HG02623 (cell line): ENCODE measurements around the gene MAT2B.

Experiments used
- ATAC-seq: cut with Tn5 transposase; IDR thresholded peaks from one replicate; pipeline ENCODE4 v1.9.1; 2021; ENCODE audit warnings: moderate library complexity; ENCODE audit not compliant: unreplicated experiment

The MAT2B gene

GRCh38 chr5:163548649-163549048, 43.2 kb downstream of the MAT2B start:
- ATAC-seq, result no peak

- no peak for ATAC-seq
Measured at GRCh38 chr5:163551156-163551555, 45.7 kb downstream of the MAT2B start.

GRCh38 chr5:163552536-163552935, 47.1 kb downstream of the MAT2B start:
- ATAC-seq, result no peak

DNA sequence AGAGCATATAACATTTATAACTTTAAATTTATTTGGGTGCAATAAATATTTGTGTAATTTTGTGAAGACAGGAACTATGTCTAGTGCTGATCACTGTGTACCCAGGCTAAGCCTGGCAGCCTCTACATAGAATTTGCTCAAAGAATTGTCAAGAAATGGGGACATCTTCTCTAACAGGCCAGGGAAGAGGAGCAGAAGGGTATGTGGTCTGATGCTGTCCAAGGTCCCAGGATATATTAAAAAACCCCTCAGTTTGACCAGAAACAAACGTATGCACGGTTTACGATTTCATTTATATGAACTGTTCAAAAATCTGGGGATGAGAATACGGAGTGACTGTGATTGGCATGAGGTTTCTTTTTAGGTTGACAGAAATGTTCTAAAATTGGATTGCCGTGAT, 55.9 kb downstream of the MAT2B start:
- ATAC-seq, result no peak

DNA sequence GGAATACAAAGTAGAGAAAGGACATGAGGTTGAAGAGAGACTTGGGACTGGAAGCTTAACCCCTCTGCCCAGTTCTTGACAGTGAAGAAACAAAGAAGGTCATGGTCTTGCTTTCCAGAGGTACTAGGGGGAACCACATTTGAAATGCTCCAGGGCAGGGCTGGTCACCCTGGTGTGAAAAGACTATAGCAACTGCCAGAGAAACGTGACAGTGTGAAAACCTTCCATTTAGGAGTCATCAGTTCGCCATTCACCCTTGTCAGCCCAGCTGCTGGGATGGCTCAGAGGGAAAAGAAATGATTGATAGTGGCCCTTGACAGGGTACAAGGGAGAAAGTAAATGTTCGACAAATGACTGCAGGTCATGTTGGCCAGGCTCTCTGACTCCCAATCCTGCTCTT, 56.7 kb downstream of the MAT2B start:
- ATAC-seq, result no peak

- no peak for ATAC-seq
Measured at GRCh38 chr5:163563112-163563511, 57.7 kb downstream of the MAT2B start.

GRCh38 chr5:163563880-163564279, 58.5 kb downstream of the MAT2B start:
- ATAC-seq, result no peak

- ATAC-seq, result no peak
Measured at GRCh38 chr5:163564321-163564938, 59.0 kb downstream of the MAT2B start.

DNA sequence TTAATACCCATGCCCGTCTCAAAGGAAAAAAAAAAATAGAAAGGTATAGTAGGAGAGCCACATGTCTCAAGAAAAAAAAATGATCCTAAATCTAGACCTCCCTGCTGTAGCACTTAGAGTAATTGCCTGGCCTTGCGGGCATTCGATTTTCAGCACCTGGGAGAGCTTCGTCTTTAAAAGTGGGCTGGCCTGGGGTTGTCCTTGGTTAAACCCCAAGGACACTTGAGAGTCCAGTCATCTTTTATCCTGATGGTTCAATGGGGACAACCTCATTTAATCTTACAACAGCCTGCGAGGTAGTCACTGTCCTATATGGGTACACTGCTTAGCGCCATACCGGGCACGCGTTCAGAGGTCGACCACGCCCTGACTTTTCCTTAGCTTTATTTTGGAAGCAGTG, 60.1 kb downstream of the MAT2B start:
- ATAC-seq, result no peak

GRCh38 chr5:163565931-163566608, 60.7 kb downstream of the MAT2B start:
- peak; percentile 77 for ATAC-seq

GRCh38 chr5:163566678-163567077, 61.3 kb downstream of the MAT2B start:
- no peak for ATAC-seq

DNA sequence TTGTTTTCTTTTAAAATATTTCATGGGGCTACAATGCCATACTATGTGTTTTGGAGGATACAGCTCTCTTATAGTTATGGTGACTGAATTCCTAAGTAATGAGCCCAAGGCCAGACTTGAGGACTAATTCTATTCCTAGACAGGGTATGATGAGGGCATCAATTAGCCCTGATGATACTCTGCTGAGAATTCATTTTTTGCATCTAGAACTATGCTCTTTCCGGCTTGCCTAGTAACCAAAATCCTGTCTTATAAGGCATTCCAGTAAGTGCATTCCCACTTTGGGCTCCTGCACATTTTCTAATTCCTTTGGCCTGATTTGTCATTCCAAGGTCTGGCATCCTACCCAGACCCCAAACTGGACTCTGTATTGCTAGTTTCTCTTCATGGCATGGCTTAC, 62.4 kb downstream of the MAT2B start:
- ATAC-seq, result no peak
